Brain pericyte (primary cell): ENCODE data around the gene SEPTIN10.

ENCODE experiments used
- DNase-seq: peaks from one replicate; pipeline ENCODE4 v3.0.0-alpha.2; 2012; ENCODE audit warnings: low read depth, low spot score

Gene SEPTIN10

GRCh38 chr2:109523121-109523520 lies 90.6 kb downstream of the SEPTIN10 start:
- DNase-seq: no peak

DNA sequence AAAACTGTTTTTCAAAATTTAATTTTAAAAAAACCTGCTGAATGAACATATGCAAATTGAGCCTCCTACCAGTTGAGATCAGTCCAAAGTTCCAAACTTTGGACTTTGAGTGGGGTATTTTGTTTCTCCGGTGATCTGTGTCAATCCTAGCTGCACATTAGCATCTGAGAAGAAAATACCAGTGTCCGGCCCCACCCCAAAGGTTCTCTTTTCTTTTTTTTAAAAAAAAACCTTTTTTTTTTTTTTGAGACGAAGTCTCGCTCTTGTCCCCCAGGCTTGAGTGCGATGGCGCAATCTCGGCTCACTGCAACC lies 91.7 kb downstream of the SEPTIN10 start:
- no peak for DNase-seq

GRCh38 chr2:109521233-109522062 lies 92.3 kb downstream of the SEPTIN10 start:
- no peak for DNase-seq

GRCh38 chr2:109519513-109519912 lies 94.3 kb downstream of the SEPTIN10 start:
- DNase-seq: no peak

- no peak for DNase-seq
These were observed 96.5 kb downstream of the SEPTIN10 start for GRCh38 chr2:109517118-109517889.

DNA sequence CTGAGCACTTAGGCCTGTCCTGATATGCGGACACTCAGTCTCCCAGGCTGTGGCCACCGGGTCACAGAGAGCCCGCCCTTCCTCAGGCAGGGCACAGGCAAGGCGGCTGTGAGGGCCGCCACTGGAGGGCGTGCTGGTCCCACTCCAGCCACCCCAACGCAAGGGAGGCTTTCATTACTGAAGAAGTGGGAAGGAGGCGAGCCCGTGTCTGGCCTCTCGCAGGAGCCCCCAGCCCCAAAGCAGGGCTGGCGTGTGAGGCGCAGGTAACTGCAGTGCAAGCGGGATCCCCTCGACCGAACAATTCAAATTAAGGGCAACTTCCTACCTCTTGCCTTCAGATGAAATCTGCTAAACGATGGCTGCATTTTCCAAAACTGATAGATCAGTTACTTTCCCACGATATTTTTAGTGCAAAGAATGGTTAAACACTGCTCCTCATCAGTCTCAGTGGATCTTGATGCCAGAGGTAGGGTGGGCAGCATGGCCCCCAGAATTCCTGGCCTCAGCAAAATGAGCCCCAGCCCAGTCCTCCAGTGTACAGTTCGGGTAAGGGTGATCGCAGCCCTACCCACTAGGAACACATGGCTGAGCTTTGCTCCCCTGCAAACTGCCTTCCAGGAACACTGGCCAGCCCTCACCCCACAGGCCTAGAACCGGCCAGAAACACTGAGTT lies 97.2 kb downstream of the SEPTIN10 start:
- no peak for DNase-seq

GRCh38 chr2:109514857-109515256 lies 98.9 kb downstream of the SEPTIN10 start:
- no peak for DNase-seq

- peak; percentile 29 for DNase-seq
These were observed 99.8 kb downstream of the SEPTIN10 start for GRCh38 chr2:109513749-109514588.

DNA sequence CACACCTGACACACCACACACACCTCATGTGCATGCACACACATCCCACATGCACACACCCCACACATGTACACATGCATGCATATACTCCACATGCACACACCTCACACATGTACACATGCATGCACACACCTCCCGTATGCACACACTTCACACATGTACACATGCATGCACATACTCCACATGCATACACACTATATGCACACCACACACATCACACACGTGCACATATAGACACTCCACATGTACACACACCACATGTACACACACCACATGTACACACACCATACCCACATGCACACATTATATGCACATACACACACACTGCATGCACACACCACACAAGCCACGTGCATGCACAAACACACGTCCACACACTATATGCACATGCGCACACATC lies 100.5 kb downstream of the SEPTIN10 start:
- DNase-seq: no peak

GRCh38 chr2:109512076-109512475 lies 101.7 kb downstream of the SEPTIN10 start:
- no peak for DNase-seq

DNA sequence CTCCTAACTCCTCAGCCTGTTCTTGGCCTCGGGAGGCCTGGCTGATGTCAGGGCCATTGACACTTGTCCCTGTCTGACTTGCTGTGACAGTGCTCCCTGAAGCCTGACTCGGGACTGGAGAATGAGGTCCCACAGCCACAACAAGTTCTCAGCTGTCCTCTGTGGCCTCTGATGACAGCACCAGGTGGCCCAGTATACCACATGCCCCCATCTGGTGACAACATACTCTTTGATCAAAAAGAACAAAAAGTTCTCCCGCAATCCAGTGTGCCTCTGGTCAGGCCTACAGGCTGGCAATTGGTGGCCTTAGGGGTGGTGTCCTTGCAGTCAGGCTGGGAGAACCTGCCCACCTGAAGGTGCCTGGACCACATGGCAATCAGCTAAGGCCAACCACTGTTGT lies 102.6 kb downstream of the SEPTIN10 start:
- DNase-seq: no peak

GRCh38 chr2:109510136-109511028 lies 103.4 kb downstream of the SEPTIN10 start:
- DNase-seq: peak; percentile 29

DNA sequence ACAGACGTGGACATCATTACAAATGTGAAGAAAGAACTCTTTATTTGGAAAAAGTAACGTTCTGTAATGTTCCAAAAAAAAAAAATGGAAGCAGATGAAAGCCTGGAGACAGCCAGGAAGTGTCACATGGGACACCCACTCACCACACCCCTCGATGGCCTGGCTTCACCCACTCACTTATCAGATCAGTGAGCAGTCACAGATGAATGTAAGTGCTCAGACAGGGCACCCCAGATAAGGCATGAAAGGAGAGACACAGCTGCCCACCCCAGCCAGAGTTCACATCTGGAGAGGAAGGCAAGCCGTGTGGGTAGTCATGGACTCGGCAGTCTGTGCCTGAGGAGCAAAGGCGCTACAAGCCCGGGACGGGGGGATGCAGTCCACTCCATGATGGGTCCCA lies 105.2 kb downstream of the SEPTIN10 start:
- DNase-seq: no peak

DNA sequence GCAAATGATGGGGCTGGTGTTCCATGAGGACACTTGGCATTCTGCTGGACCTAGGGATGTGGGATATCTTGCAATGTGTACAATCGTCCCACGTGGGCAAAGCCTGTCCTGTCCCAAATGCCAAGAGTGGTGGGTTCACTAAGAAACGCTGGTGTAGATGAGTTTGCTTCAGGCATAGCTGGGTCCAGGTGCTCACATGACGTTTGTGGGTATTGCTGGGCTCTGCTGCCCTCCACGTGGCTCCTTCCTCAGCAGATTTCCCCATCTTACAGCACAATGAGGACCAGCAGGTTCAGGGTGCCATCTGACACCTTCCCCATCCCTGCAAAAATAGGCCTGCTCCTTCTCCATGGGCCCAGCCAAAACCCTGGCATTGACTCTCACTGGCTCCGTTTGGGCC lies 105.9 kb downstream of the SEPTIN10 start:
- DNase-seq: no peak

- DNase-seq: no peak
These were observed 106.5 kb downstream of the SEPTIN10 start for GRCh38 chr2:109507217-109507616.

DNA sequence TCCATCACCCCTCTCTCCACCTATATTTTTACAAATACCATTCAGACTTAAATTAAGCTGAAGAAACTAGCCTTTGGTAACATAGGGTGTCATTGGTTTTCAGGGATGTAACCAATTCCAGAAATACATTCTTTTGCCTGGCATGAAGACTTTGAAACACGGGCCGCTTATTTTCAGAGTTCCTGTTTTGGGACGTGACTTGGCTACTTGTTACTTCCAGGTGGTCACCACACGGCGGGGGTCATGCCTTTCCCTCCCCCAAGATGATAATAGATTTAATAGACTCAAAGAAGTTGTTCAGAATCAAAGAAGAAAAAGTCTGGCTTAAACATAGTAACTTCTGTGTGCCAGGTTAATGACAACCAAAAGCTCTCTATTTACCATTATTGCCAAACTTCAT lies 110.6 kb downstream of the SEPTIN10 start:
- DNase-seq: no peak

DNA sequence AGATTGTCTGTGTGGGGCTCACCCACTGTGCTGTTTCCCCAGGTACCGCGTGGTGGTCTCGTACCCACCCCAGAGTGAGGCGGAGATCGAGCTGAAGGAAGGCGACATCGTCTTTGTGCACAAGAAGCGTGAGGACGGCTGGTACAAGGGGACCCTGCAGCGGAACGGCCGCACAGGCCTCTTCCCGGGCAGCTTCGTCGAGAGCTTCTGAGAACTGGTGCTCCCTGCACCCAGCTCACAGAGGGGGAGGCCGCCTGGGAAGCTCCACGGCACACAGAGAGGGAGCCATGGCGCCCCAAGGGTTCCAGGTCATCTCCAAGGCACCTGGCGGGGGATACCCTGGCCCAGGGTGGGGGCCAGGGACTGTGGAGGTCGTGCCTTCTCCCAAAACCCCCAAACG lies 112.3 kb downstream of the SEPTIN10 start:
- no peak for DNase-seq

DNA sequence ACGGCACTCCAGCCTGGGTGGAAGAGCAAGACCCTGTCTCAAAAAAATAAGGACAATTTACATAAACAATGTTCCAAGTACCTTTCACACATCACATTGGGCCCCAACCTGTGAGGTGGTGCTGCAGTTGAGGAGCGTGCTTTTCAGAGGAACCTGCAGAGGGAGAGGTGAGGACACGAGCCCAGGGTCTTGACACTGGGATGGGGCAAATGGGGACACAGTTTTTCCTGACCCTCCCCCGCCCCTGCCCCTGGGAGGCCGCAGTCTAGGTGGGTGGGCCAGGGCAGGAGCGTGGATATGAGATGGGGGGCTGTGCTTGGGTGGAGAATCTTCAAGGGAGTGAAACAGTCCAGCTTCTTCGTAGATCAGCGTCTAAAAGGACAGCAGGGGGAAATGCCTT lies 112.9 kb downstream of the SEPTIN10 start:
- DNase-seq: no peak

DNA sequence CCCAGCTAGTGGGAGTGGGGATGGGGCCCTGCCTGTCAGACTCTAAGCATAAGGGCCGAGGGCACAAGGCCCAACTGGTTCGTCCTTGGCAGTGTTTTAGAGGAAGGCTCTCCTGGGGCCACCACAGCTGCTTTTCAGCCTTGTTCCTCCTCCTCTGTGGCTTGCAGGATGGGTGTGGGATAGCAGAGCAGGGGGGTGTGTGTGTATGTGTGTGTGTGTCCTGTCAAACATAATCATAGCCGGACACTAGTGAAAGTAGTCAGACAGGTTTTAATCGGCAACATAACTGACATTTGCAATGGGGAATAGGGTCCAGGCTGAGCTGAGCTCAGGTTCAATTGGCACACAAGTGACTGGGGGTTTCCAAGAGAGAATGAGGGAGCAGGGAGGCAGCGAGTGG lies 114.2 kb downstream of the SEPTIN10 start:
- DNase-seq: no peak

- no peak for DNase-seq
These were observed 114.9 kb downstream of the SEPTIN10 start for GRCh38 chr2:109498906-109499305.
